ENCODE measurements around the gene TP53.
"Not testable (repeated sequence)": the region's sequence is repeated elsewhere in the genome, so short reads cannot be mapped to it uniquely, and the experiment has no call there.

DNA sequence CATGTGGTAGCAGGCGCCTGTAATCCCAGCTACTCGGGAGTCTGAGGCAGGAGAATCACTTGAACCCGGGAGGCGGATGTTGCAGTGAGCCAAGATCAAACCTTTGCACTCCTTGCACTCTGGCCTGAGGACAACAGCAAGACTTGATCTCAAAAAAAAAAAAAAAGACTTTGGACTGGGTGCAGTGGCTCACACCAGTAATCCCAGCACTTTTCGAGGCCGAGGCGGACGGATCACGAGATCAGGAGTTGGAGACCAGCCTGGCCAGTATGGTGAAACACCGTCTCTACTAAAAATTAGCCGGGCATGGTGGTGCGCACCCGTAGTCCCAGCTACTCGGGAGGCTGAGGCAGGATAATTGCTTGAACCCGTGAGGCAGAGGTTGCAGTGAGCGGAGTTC lies 61.5 kb downstream of the TP53 start:
- TF ChIP-seq CBX8 (IDR thresholded peaks at IDR 0.05); NR3C1 (IDR thresholded peaks at IDR 0.05); CTCF (IDR thresholded peaks at IDR 0.05); SMC3 (IDR thresholded peaks at IDR 0.05); EHMT2 (IDR thresholded peaks at IDR 0.05; ENCODE audit: low read depth); PHF8 (IDR thresholded peaks at IDR 0.05; ENCODE audit: borderline replicate concordance, low read depth): not testable (repeated sequence)
- TF ChIP-seq, protein P1, sequence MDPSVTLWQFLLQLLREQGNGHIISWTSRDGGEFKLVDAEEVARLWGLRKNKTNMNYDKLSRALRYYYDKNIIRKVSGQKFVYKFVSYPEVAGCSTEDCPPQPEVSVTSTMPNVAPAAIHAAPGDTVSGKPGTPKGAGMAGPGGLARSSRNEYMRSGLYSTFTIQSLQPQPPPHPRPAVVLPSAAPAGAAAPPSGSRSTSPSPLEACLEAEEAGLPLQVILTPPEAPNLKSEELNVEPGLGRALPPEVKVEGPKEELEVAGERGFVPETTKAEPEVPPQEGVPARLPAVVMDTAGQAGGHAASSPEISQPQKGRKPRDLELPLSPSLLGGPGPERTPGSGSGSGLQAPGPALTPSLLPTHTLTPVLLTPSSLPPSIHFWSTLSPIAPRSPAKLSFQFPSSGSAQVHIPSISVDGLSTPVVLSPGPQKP (IDR thresholded peaks at IDR 0.05; ENCODE audit: low read depth, low read length): not testable (repeated sequence)
- TF ChIP-seq, protein P2, sequence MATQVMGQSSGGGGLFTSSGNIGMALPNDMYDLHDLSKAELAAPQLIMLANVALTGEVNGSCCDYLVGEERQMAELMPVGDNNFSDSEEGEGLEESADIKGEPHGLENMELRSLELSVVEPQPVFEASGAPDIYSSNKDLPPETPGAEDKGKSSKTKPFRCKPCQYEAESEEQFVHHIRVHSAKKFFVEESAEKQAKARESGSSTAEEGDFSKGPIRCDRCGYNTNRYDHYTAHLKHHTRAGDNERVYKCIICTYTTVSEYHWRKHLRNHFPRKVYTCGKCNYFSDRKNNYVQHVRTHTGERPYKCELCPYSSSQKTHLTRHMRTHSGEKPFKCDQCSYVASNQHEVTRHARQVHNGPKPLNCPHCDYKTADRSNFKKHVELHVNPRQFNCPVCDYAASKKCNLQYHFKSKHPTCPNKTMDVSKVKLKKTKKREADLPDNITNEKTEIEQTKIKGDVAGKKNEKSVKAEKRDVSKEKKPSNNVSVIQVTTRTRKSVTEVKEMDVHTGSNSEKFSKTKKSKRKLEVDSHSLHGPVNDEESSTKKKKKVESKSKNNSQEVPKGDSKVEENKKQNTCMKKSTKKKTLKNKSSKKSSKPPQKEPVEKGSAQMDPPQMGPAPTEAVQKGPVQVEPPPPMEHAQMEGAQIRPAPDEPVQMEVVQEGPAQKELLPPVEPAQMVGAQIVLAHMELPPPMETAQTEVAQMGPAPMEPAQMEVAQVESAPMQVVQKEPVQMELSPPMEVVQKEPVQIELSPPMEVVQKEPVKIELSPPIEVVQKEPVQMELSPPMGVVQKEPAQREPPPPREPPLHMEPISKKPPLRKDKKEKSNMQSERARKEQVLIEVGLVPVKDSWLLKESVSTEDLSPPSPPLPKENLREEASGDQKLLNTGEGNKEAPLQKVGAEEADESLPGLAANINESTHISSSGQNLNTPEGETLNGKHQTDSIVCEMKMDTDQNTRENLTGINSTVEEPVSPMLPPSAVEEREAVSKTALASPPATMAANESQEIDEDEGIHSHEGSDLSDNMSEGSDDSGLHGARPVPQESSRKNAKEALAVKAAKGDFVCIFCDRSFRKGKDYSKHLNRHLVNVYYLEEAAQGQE (IDR thresholded peaks at IDR 0.05): not testable (repeated sequence)
- TF ChIP-seq, protein P3, sequence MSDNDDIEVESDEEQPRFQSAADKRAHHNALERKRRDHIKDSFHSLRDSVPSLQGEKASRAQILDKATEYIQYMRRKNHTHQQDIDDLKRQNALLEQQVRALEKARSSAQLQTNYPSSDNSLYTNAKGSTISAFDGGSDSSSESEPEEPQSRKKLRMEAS (IDR thresholded peaks at IDR 0.05): not testable (repeated sequence)

All from A549 (cell line).